CD4-positive, alpha-beta T cell (primary cell): Measurements from ENCODE around the gene VWA7. TPM values are rescaled to one million over a fixed set of nuclear protein-coding genes. Genes with fewer than 3 reads are reported as not detected.
"Not testable (repeated sequence)": the region's sequence is repeated elsewhere in the genome, so short reads cannot be mapped to it uniquely, and the experiment has no call there.

Experiments used
- ATAC-seq: fragments of 200-7000 bp; cut with Tn5 transposase; one replicate; pipeline ENCODE4 v1.10.0; 2022; ENCODE audit warnings: mild to moderate bottlenecking; ENCODE audit not compliant: poor library complexity
- CTCF ChIA-PET: fragments of 350-600 bp; sonication (Branson Sonifier 250); formaldehyde crosslinking; loops from one replicate; lab custom pipeline; 2021; ENCODE audit warnings: antibody characterized with exemption, inconsistent platforms; lab: Charles Lee
- POLR2A ChIA-PET: fragments of 350-600 bp; sonication (Branson Sonifier 250); formaldehyde crosslinking; loops from one replicate; lab custom pipeline; 2021; ENCODE audit warnings: antibody characterized with exemption, inconsistent platforms; lab: Charles Lee
- DNase-seq, 14 experiments: peaks; one replicate each; pipeline ENCODE4 v3.0.0-alpha.2; 2013 to 2020; ENCODE audit warnings: mixed read lengths in 2 of 14
- H3K27ac ChIP-seq, 2 donors: one replicate each; pipeline versions ENCODE4 v1.5.1 to v1.7.0; 2013; ENCODE audit warnings: low read length in 2 of 2, low read depth in 1 of 2, mild to moderate bottlenecking in 1 of 2
- H3K27me3 ChIP-seq, 2 experiments: 1 replicate in 1 of 2; 2 replicates in 1 of 2; pipeline versions ENCODE4 v1.6.1 to v1.7.0; 2013; ENCODE audit warnings: low read length in 2 of 2, control low read depth in 1 of 2, mild to moderate bottlenecking in 1 of 2, moderate library complexity in 1 of 2; ENCODE audit not compliant: insufficient read depth in 2 of 2, control insufficient read depth in 1 of 2
- H3K36me3 ChIP-seq: one replicate; pipeline ENCODE4 v1.6.1; 2013; ENCODE audit warnings: low read length, control low read depth; ENCODE audit not compliant: insufficient read depth
- H3K4me1 ChIP-seq: one replicate; pipeline ENCODE4 v1.6.1; 2013; ENCODE audit warnings: low read length, control low read depth; ENCODE audit not compliant: insufficient read depth
- H3K4me3 ChIP-seq: one replicate; pipeline ENCODE4 v1.5.1; 2013; ENCODE audit warnings: mild to moderate bottlenecking, low read length, moderate library complexity
- H3K9me3 ChIP-seq, 2 experiments: 1 replicate in 1 of 2; 2 replicates in 1 of 2; pipeline versions ENCODE4 v1.6.1 to v1.7.0; 2013; ENCODE audit warnings: low read length in 2 of 2, mild to moderate bottlenecking in 2 of 2, control low read depth in 1 of 2, moderate library complexity in 1 of 2; ENCODE audit not compliant: control insufficient read depth in 1 of 2, insufficient read depth in 1 of 2
- H3K27ac Mint-ChIP-seq: one replicate; pipeline ENCODE4 v1.8.0; 2020; ENCODE audit warnings: mixed read lengths
- H3K27me3 Mint-ChIP-seq: one replicate; pipeline ENCODE4 v1.8.0; 2021; ENCODE audit warnings: mixed read lengths
- H3K36me3 Mint-ChIP-seq: one replicate; pipeline ENCODE4 v1.8.0; 2021; ENCODE audit warnings: low read depth, mixed read lengths
- H3K4me1 Mint-ChIP-seq: one replicate; pipeline ENCODE4 v1.8.0; 2021; ENCODE audit warnings: low read depth, mixed read lengths
- H3K4me3 Mint-ChIP-seq: one replicate; pipeline ENCODE4 v1.8.0; 2020; ENCODE audit warnings: mild to moderate bottlenecking, mixed read lengths
- H3K9me3 Mint-ChIP-seq: one replicate; pipeline ENCODE4 v1.8.0; 2020; ENCODE audit warnings: mixed read lengths
- CTCF ChIP-seq: fragments of 200-600 bp; IDR thresholded peaks from one replicate; pipeline ENCODE4 v1.8.0; 2022; ENCODE audit warnings: antibody characterized with exemption, mild to moderate bottlenecking
- intact Hi-C, 2 experiments: fragments of 100-400 bp; cut with DNase I in 1 of 2; cut with micrococcal nuclease in 1 of 2; formaldehyde crosslinking; loops; one replicate each; pipeline versions ENCODE4 v1.15.1 to v1.9.0; 2023 to 2025; cut with DNase I, micrococcal nuclease
- total RNA-seq, 174 experiments: library from RNA in 2 of 174; stranded (reverse) in 2 of 174; gene quantifications; one replicate each; pipeline ENCODE4 v1.2.3 and lab custom pipeline; 2021 to 2026

The VWA7 gene
- total RNA-seq, 2 experiments from 2014 or later, result 1.7 TPM

- no peak for TF ChIP-seq CTCF
- H3K4me1 ChIP-seq, result peaks cover 32% of the 10 kb centered on the region
- CTCF ChIA-PET, result interaction anchor here (3.8 kb wide), 1 partner anchor 16 kb away, joined by 19 read pairs; the partner anchor contains the start of gene VARS1
- intact Hi-C loops, result no loop called here
- H3K4me3 ChIP-seq, result no peak overlapping the region
- H3K9me3 ChIP-seq, result no peaks in the 10 kb centered on the region
- Mint-ChIP-seq H3K4me3 (peak overlapping the region; percentile 25), H3K4me1 (peaks cover 41% of the 10 kb centered on the region), H3K36me3 (peaks cover 22% of the 10 kb centered on the region), H3K9me3 (no peaks in the 10 kb centered on the region), H3K27ac (peak overlapping the region; percentile 83), H3K27me3 (no peaks in the 10 kb centered on the region)
- H3K27me3 ChIP-seq, result no peaks in the 10 kb centered on the region
- POLR2A ChIA-PET, result interaction anchor here (1.7 kb wide), 1 partner anchor 160 kb away, joined by 3 read pairs; the partner anchor contains the start of gene BAG6
- DNase-seq, result no peak
- H3K27ac ChIP-seq, result no peak overlapping the region
- H3K36me3 ChIP-seq, result peaks cover 18% of the 10 kb centered on the region
- ATAC-seq, result no peak
Measured at GRCh38 chr6:31811645-31812044, 34.5 kb upstream of the VWA7 start.

GRCh38 chr6:31808599-31808998 is 31.5 kb upstream of the VWA7 start:
- ATAC-seq, H3K9me3 Mint-ChIP-seq, H3K27ac Mint-ChIP-seq, H3K9me3 ChIP-seq, H3K27me3 ChIP-seq, DNase-seq, H3K4me3 ChIP-seq, POLR2A ChIA-PET, H3K27me3 Mint-ChIP-seq, intact Hi-C loops, H3K27ac ChIP-seq: not testable (repeated sequence)
- peak overlapping the region; percentile 11 for H3K4me3 Mint-ChIP-seq
- Histone ChIP-seq H3K4me1 (peaks cover 45% of the 10 kb centered on the region), H3K36me3 (peaks cover 18% of the 10 kb centered on the region)
- peaks cover 22% of the 10 kb centered on the region for H3K36me3 Mint-ChIP-seq
- CTCF ChIA-PET, result interaction anchor here (1.9 to 4.9 kb wide), 2 partner anchors 9 to 13 kb away, joined by 5 to 27 read pairs; partner anchors contain the start of gene VARS1
- H3K4me1 Mint-ChIP-seq, result peaks cover 43% of the 10 kb centered on the region

GRCh38 chr6:31806470-31807272 is 29.5 kb upstream of the VWA7 start, which contains the start of gene LSM2:
TSS of gene LSM2 (minus strand) at chr6:31806966. CDS start at chr6:31806757, 209 bp downstream.
- peak within 1 kb of the TSS; percentile 78 to 83 for H3K27ac ChIP-seq
- ATAC-seq, result peak; percentile 99
- CTCF ChIA-PET, result interaction anchor here (0.6 to 4.9 kb wide), 13 partner anchors 8 to 78 kb away, joined by 3 to 27 read pairs (median 4); partner anchors contain the start of genes CLIC1, DDAH2, HSPA1A and HSPA1L
- peaks cover 22% of the 10 kb centered on the region for H3K36me3 ChIP-seq
- Mint-ChIP-seq H3K27me3 (no peaks in the 10 kb centered on the region), H3K9me3 (no peaks in the 10 kb centered on the region), H3K36me3 (peaks cover 30% of the 10 kb centered on the region), H3K4me1 (peaks cover 34% of the 10 kb centered on the region), H3K27ac (peak within 1 kb of the TSS; percentile 87), H3K4me3 (peak within 1 kb of the TSS; percentile 86)
- intact Hi-C loops, result loop anchor here in 1 of 2 experiments (2.0 kb wide), 1 partner anchor 16 kb away; no protein-coding TSS in a partner anchor
- peaks cover 28% of the 10 kb centered on the region for H3K4me1 ChIP-seq
- POLR2A ChIA-PET, result interaction anchor here (0.8 to 2.4 kb wide), 29 partner anchors 9 to 1764 kb away, joined by 3 to 29 read pairs (median 5); partner anchors contain the start of genes ABHD16A, BAG6, CLIC1 and DDAH2
- H3K4me3 ChIP-seq, result peak within 1 kb of the TSS; percentile 70
- H3K27me3 ChIP-seq, result no peaks in the 10 kb centered on the region
- no peak for TF ChIP-seq CTCF
- H3K9me3 ChIP-seq, result no peaks in the 10 kb centered on the region
- peak; percentile 93 to 99 (median 96) for DNase-seq
